Endodermal cell (in vitro differentiated cells): ENCODE results near the gene HSD3B1. TPM values are rescaled to one million over a fixed set of nuclear protein-coding genes. Genes with fewer than 3 reads are reported as not detected.

Experiments used
- DNase-seq: peaks from one replicate; pipeline ENCODE4 v3.0.0-alpha.2; 2017
- H3K27ac ChIP-seq: 2 replicates; pipeline ENCODE4 v1.5.1; 2013; ENCODE audit warnings: mild to moderate bottlenecking, low read depth, low read length, moderate library complexity
- H3K27me3 ChIP-seq: 2 replicates; pipeline ENCODE4 v1.6.1; 2013; ENCODE audit warnings: mild to moderate bottlenecking, low read length, moderate library complexity; ENCODE audit not compliant: insufficient read depth, control insufficient read depth, poor library complexity, severe bottlenecking
- H3K36me3 ChIP-seq: 2 replicates; pipeline ENCODE4 v1.7.0; 2013; ENCODE audit warnings: mild to moderate bottlenecking, low read length, moderate library complexity; ENCODE audit not compliant: control insufficient read depth, insufficient read depth
- H3K4me1 ChIP-seq: one replicate; pipeline ENCODE4 v1.7.0; 2013; ENCODE audit warnings: low read length; ENCODE audit not compliant: control insufficient read depth, insufficient read depth
- H3K4me3 ChIP-seq: 2 replicates; pipeline ENCODE4 v1.5.1; 2013; ENCODE audit warnings: mild to moderate bottlenecking, low read length, moderate library complexity
- H3K9ac ChIP-seq: 2 replicates; pipeline ENCODE4 v1.6.1; 2013; ENCODE audit warnings: mild to moderate bottlenecking, low read length, moderate library complexity; ENCODE audit not compliant: poor library complexity, severe bottlenecking; ENCODE audit errors: extremely low read depth
- H3K9me3 ChIP-seq: 2 replicates; pipeline ENCODE4 v1.6.1; 2013; ENCODE audit warnings: mild to moderate bottlenecking, low read length, moderate library complexity; ENCODE audit not compliant: control insufficient read depth
- H3K27ac Mint-ChIP-seq: 2 replicates; pipeline ENCODE4 v1.8.0; 2020; ENCODE audit warnings: mixed read lengths
- H3K27me3 Mint-ChIP-seq: 2 replicates; pipeline ENCODE4 v1.8.0; 2021; ENCODE audit warnings: mild to moderate bottlenecking, mixed read lengths; ENCODE audit not compliant: insufficient read depth
- H3K36me3 Mint-ChIP-seq: 2 replicates; pipeline ENCODE4 v1.8.0; 2020; ENCODE audit warnings: low read depth, mixed read lengths
- H3K4me1 Mint-ChIP-seq: 2 replicates; pipeline ENCODE4 v1.8.0; 2020; ENCODE audit warnings: mixed read lengths
- H3K4me3 Mint-ChIP-seq: 2 replicates; pipeline ENCODE4 v1.8.0; 2020; ENCODE audit warnings: mild to moderate bottlenecking, moderate library complexity, mixed read lengths
- H3K9me3 Mint-ChIP-seq: 2 replicates; pipeline ENCODE4 v1.8.0; 2020; ENCODE audit warnings: mild to moderate bottlenecking, mixed read lengths
- CTCF ChIP-seq: fragments of 200-600 bp; sonication (generic); conservative IDR thresholded peaks from 2 replicates; pipeline ENCODE4 v1.5.0; 2021; ENCODE audit warnings: antibody characterized with exemption, mild to moderate bottlenecking
- WGBS, 2 experiments: methylation state at CpG; one replicate each; pipeline versions ENCODE4 v1.1.5 to v1.1.7; 2013; ENCODE audit warnings: missing lambda C conversion rate in 2 of 2, mixed read lengths in 1 of 2; ENCODE audit not compliant: insufficient coverage in 1 of 2, insufficient read length in 1 of 2; 5-methylcytosine and 5-hydroxymethylcytosine counted together
- long read RNA-seq, 4 experiments: library from polyadenylated mRNA in 2 of 4; library from RNA in 1 of 4; library from capped mRNA in 1 of 4; stranded (forward) in 3 of 4; unstranded in 1 of 4; transcript quantifications; one replicate each; pipeline ENCODE4 v2.0.0, GENCODE V29; 2020 to 2021; ENCODE audit warnings: inconsistent platforms in 1 of 4
- polyA plus RNA-seq, 2 experiments: library from polyadenylated mRNA; stranded (reverse); fragments of 50-300 nt; gene quantifications; one replicate each; pipeline ENCODE4 v1.2.3, GENCODE V29; 2013
- total RNA-seq, 2 donors: library from RNA; stranded (reverse); fragmentation: NEBNext Ultra II Directional in 1 of 2; extraction: Animal tissue kit (Norgen Biotek cat#: 25700) in 1 of 2; gene quantifications; 2 replicates in 1 of 2; 3 replicates in 1 of 2; pipeline ENCODE4 v1.2.1, GENCODE V29; 2021

HSD3B1 gene
- not detected for total RNA-seq
- not detected for polyA plus RNA-seq (2013, experiment 1 of 2)
- polyA plus RNA-seq (2013, experiment 2 of 2), result not detected
- long read RNA-seq, experiment 1, result 0 reads
- long read RNA-seq, experiment 2, result 0 reads
- long read RNA-seq, experiment 3, result 0 reads
- long read RNA-seq, experiment 4, result 0 reads

- no peak for TF ChIP-seq CTCF
Observed at GRCh38 chr1:119506941-119507340, at the start of gene HSD3B1. HSD3B1 (plus strand) TSS chr1:119507210; CDS start chr1:119507477, 267 bp downstream.

GRCh38 chr1:119462964-119463363 lies 44.0 kb upstream of the HSD3B1 start:
- Mint-ChIP-seq H3K27ac (no peak overlapping the region), H3K9me3 (no peaks in the 10 kb centered on the region), H3K27me3 (no peaks in the 10 kb centered on the region), H3K36me3 (no peaks in the 10 kb centered on the region), H3K4me1 (no peaks in the 10 kb centered on the region), H3K4me3 (no peak overlapping the region)
- TF ChIP-seq CTCF, result no peak
- Histone ChIP-seq H3K4me1 (no peaks in the 10 kb centered on the region), H3K36me3 (no peaks in the 10 kb centered on the region), H3K27ac (no peak overlapping the region), H3K9me3 (no peaks in the 10 kb centered on the region), H3K27me3 (no peaks in the 10 kb centered on the region), H3K4me3 (no peak overlapping the region), H3K9ac (no peak overlapping the region)
- WGBS, 2 experiments, result 88 to 93% methylated on average over 2 of the region's 2 CpGs
- DNase-seq, result peak; percentile 2

More at GRCh38 chr1:119506941-119507340, at the start of gene HSD3B1:
- Mint-ChIP-seq H3K4me1 (no peaks in the 10 kb centered on the region), H3K27me3 (peaks cover 5% of the 10 kb centered on the region), H3K9me3 (peaks cover 2% of the 10 kb centered on the region), H3K36me3 (no peaks in the 10 kb centered on the region), H3K27ac (no peak within 1 kb of the TSS), H3K4me3 (no peak within 1 kb of the TSS)
- no peak for DNase-seq
- Histone ChIP-seq H3K9ac (no peak within 1 kb of the TSS), H3K4me1 (no peaks in the 10 kb centered on the region), H3K4me3 (no peak within 1 kb of the TSS), H3K36me3 (no peaks in the 10 kb centered on the region), H3K27ac (no peak within 1 kb of the TSS), H3K27me3 (no peaks in the 10 kb centered on the region), H3K9me3 (no peaks in the 10 kb centered on the region)
- WGBS, 2 experiments, result 75 to 93% methylated on average over 1 of the region's 1 CpG

GRCh38 chr1:119463569-119463968 lies 43.4 kb upstream of the HSD3B1 start:
- Histone ChIP-seq H3K27ac (no peak overlapping the region), H3K4me3 (no peak overlapping the region), H3K9me3 (no peaks in the 10 kb centered on the region), H3K9ac (no peak overlapping the region), H3K4me1 (no peaks in the 10 kb centered on the region), H3K36me3 (no peaks in the 10 kb centered on the region), H3K27me3 (no peaks in the 10 kb centered on the region)
- TF ChIP-seq CTCF, result no peak
- WGBS, 2 experiments, result 83 to 96% methylated on average over 1 of the region's 2 CpGs
- Mint-ChIP-seq H3K36me3 (no peaks in the 10 kb centered on the region), H3K4me1 (no peaks in the 10 kb centered on the region), H3K27me3 (no peaks in the 10 kb centered on the region), H3K4me3 (no peak overlapping the region), H3K9me3 (no peaks in the 10 kb centered on the region), H3K27ac (no peak overlapping the region)
- DNase-seq, result no peak
